Activated CD4-positive, CD25-positive, alpha-beta regulatory T cell treated with anti-CD3 and anti-CD28 coated beads, Interleukin-2, amount 50 U/mL, for 72 hours (primary cell): Measurements from ENCODE around the gene KIAA2012.

Experiments used
- DNase-seq: peaks from one replicate; pipeline ENCODE4 v3.0.0; 2021

KIAA2012 gene

GRCh38 chr2:202043475-202043874, 29.6 kb upstream of the KIAA2012 start:
- no peak for DNase-seq

- DNase-seq: no peak
These were observed 28.3 kb upstream of the KIAA2012 start for GRCh38 chr2:202044777-202045176.

- no peak for DNase-seq
These were observed 26.5 kb upstream of the KIAA2012 start for GRCh38 chr2:202046572-202046971.

GRCh38 chr2:202049092-202049728, 23.8 kb upstream of the KIAA2012 start:
- DNase-seq: no peak

- no peak for DNase-seq
These were observed 23.2 kb upstream of the KIAA2012 start for GRCh38 chr2:202049840-202050239.

GRCh38 chr2:202050652-202051051, 22.4 kb upstream of the KIAA2012 start:
- DNase-seq: no peak

GRCh38 chr2:202051499-202052161, 21.4 kb upstream of the KIAA2012 start:
- DNase-seq: no peak

GRCh38 chr2:202052235-202052634, 20.8 kb upstream of the KIAA2012 start:
- DNase-seq: no peak

- no peak for DNase-seq
These were observed 18.4 kb upstream of the KIAA2012 start for GRCh38 chr2:202054679-202055078.

GRCh38 chr2:202056611-202057010, 16.4 kb upstream of the KIAA2012 start:
- DNase-seq: no peak

- no peak for DNase-seq
These were observed 12.8 kb upstream of the KIAA2012 start for GRCh38 chr2:202060218-202060617.

- DNase-seq: no peak
These were observed 11.4 kb upstream of the KIAA2012 start for GRCh38 chr2:202061695-202062094.

GRCh38 chr2:202064171-202064880, 8.7 kb upstream of the KIAA2012 start:
- DNase-seq: no peak

GRCh38 chr2:202064881-202065230, 8.2 kb upstream of the KIAA2012 start:
- no peak for DNase-seq

GRCh38 chr2:202065876-202066275, 7.2 kb upstream of the KIAA2012 start:
- no peak for DNase-seq

- no peak for DNase-seq
These were observed 6.2 kb upstream of the KIAA2012 start for GRCh38 chr2:202066875-202067274.

GRCh38 chr2:202067589-202067988, 5.5 kb upstream of the KIAA2012 start:
- DNase-seq: no peak

GRCh38 chr2:202069170-202070067, 3.6 kb upstream of the KIAA2012 start:
- DNase-seq: no peak

GRCh38 chr2:202071107-202071506, 1.9 kb upstream of the KIAA2012 start:
- DNase-seq: no peak

GRCh38 chr2:202072226-202072625, 829 bp upstream of the KIAA2012 start:
- DNase-seq: no peak

- DNase-seq: no peak
These were observed 1.3 kb downstream of the KIAA2012 start for GRCh38 chr2:202074324-202074723.

GRCh38 chr2:202079310-202079709, 6.3 kb downstream of the KIAA2012 start:
- no peak for DNase-seq

- DNase-seq: no peak
These were observed 11.2 kb downstream of the KIAA2012 start for GRCh38 chr2:202084265-202084664.
